Measurements from ENCODE around the gene TSHZ1.

GRCh38 chr18:75261430-75262223, 51.0 kb downstream of the TSHZ1 start:
- TF ChIP-seq BCL3 (IDR thresholded peaks at IDR 0.05) (no peak), EP300 (IDR thresholded peaks at IDR 0.05) (no peak), CHD4 (IDR thresholded peaks at IDR 0.05; ENCODE audit: borderline replicate concordance) (no peak), SREBF2 (IDR thresholded peaks at IDR 0.05) (no peak), TP53 (CRISPR knock-in tag; IDR thresholded peaks at IDR 0.05) (no peak), POLR2A (IDR thresholded peaks at IDR 0.05; ENCODE audit: low read length) (no peak), CEBPB (IDR thresholded peaks at IDR 0.05) (no peak), CBX2 (IDR thresholded peaks at IDR 0.05; ENCODE audit: borderline replicate concordance, low read depth) (no peak)
- TF ChIP-seq, protein P1, sequence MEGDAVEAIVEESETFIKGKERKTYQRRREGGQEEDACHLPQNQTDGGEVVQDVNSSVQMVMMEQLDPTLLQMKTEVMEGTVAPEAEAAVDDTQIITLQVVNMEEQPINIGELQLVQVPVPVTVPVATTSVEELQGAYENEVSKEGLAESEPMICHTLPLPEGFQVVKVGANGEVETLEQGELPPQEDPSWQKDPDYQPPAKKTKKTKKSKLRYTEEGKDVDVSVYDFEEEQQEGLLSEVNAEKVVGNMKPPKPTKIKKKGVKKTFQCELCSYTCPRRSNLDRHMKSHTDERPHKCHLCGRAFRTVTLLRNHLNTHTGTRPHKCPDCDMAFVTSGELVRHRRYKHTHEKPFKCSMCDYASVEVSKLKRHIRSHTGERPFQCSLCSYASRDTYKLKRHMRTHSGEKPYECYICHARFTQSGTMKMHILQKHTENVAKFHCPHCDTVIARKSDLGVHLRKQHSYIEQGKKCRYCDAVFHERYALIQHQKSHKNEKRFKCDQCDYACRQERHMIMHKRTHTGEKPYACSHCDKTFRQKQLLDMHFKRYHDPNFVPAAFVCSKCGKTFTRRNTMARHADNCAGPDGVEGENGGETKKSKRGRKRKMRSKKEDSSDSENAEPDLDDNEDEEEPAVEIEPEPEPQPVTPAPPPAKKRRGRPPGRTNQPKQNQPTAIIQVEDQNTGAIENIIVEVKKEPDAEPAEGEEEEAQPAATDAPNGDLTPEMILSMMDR (IDR thresholded peaks at IDR 0.05): no peak
- TF ChIP-seq, protein P2, sequence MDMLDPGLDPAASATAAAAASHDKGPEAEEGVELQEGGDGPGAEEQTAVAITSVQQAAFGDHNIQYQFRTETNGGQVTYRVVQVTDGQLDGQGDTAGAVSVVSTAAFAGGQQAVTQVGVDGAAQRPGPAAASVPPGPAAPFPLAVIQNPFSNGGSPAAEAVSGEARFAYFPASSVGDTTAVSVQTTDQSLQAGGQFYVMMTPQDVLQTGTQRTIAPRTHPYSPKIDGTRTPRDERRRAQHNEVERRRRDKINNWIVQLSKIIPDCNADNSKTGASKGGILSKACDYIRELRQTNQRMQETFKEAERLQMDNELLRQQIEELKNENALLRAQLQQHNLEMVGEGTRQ (IDR thresholded peaks at IDR 0.05): no peak
- TF ChIP-seq, protein P3, sequence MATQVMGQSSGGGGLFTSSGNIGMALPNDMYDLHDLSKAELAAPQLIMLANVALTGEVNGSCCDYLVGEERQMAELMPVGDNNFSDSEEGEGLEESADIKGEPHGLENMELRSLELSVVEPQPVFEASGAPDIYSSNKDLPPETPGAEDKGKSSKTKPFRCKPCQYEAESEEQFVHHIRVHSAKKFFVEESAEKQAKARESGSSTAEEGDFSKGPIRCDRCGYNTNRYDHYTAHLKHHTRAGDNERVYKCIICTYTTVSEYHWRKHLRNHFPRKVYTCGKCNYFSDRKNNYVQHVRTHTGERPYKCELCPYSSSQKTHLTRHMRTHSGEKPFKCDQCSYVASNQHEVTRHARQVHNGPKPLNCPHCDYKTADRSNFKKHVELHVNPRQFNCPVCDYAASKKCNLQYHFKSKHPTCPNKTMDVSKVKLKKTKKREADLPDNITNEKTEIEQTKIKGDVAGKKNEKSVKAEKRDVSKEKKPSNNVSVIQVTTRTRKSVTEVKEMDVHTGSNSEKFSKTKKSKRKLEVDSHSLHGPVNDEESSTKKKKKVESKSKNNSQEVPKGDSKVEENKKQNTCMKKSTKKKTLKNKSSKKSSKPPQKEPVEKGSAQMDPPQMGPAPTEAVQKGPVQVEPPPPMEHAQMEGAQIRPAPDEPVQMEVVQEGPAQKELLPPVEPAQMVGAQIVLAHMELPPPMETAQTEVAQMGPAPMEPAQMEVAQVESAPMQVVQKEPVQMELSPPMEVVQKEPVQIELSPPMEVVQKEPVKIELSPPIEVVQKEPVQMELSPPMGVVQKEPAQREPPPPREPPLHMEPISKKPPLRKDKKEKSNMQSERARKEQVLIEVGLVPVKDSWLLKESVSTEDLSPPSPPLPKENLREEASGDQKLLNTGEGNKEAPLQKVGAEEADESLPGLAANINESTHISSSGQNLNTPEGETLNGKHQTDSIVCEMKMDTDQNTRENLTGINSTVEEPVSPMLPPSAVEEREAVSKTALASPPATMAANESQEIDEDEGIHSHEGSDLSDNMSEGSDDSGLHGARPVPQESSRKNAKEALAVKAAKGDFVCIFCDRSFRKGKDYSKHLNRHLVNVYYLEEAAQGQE (IDR thresholded peaks at IDR 0.05): no peak
